Peyer's patch (tissue), 4 donors: ENCODE measurements around the gene GAS7. TPM values are rescaled to one million over a fixed set of nuclear protein-coding genes. Genes with fewer than 3 reads are reported as not detected.

ENCODE experiments used
- DNase-seq, 3 donors: peaks; one replicate each; pipeline ENCODE4 v3.0.0-alpha.2; 2017 to 2019
- H3K27ac ChIP-seq, 4 donors: fragments of 200-600 bp; sonication (generic); one replicate each; pipeline ENCODE4 v1.5.1; 2016 to 2019
- H3K27me3 ChIP-seq, 2 donors: fragments of 200-600 bp; sonication (generic); one replicate each; pipeline ENCODE4 v1.5.1; 2019
- H3K36me3 ChIP-seq, 3 donors: fragments of 200-600 bp; sonication (generic); one replicate each; pipeline ENCODE4 v1.5.1; 2016 to 2019
- H3K4me1 ChIP-seq, 4 donors: fragments of 200-600 bp; sonication (generic); one replicate each; pipeline ENCODE4 v1.5.1; 2016 to 2019
- H3K4me3 ChIP-seq, 4 donors: fragments of 200-600 bp; sonication (generic); 1 replicate in 3 of 4; 2 replicates in 1 of 4; pipeline ENCODE4 v1.5.1; 2016 to 2019; ENCODE audit warnings: mild to moderate bottlenecking in 1 of 4
- H3K9me3 ChIP-seq, 4 donors: fragments of 200-600 bp; sonication (generic); one replicate each; pipeline ENCODE4 v1.5.1; 2016 to 2019; ENCODE audit warnings: mild to moderate bottlenecking in 1 of 4
- CTCF ChIP-seq, 6 experiments: fragments of 450-650 bp in 4 of 6; fragments of 200-600 bp in 2 of 6; sonication (generic) in 1 of 6; IDR thresholded peaks; one replicate each; pipeline ENCODE4 v1.5.1; 2017 to 2019; ENCODE audit warnings: antibody characterized with exemption in 6 of 6, mild to moderate bottlenecking in 3 of 6, moderate library complexity in 1 of 6
- POLR2A ChIP-seq, 2 donors: fragments of 450-650 bp; IDR thresholded peaks; one replicate each; pipeline ENCODE4 v1.5.1; 2017; ENCODE audit warnings: antibody characterized with exemption in 2 of 2, mild to moderate bottlenecking in 2 of 2, moderate library complexity in 2 of 2
- total RNA-seq, 4 donors: library from RNA; depleted of rRNA; stranded (reverse); fragments of >200 nt; gene quantifications; one replicate each; pipeline ENCODE4 v1.1.0, GENCODE V29; 2016

The GAS7 gene
- total RNA-seq, 4 donors from 2014 or later: 6.8 to 104 (median 27.6) TPM

GRCh38 chr17:9976283-9977179, 221.9 kb downstream of the GAS7 start:
- Histone ChIP-seq H3K4me3 (no peak overlapping the region), H3K36me3 (no peaks in the 10 kb centered on the region), H3K4me1 (peaks cover 0 to 7% (median 0%) of the 10 kb centered on the region in 4 donors), H3K9me3 (no peaks in the 10 kb centered on the region), H3K27me3 (no peaks in the 10 kb centered on the region), H3K27ac (no peak overlapping the region)
- TF ChIP-seq CTCF (IDR thresholded peaks at IDR 0.05): no peak
- TF ChIP-seq POLR2A (IDR thresholded peaks at IDR 0.05): no peak
- DNase-seq: no peak

- Histone ChIP-seq H3K9me3 (no peaks in the 10 kb centered on the region), H3K36me3 (no peaks in the 10 kb centered on the region), H3K27me3 (no peaks in the 10 kb centered on the region), H3K4me3 (no peak overlapping the region), H3K4me1 (peaks cover 0 to 8% (median 0%) of the 10 kb centered on the region in 4 donors), H3K27ac (peak overlapping the region; percentile 7 to 63 (median 28))
- TF ChIP-seq POLR2A (IDR thresholded peaks at IDR 0.05) (no peak), CTCF (IDR thresholded peaks at IDR 0.05) (no peak)
- DNase-seq: no peak
These were observed 223.7 kb downstream of the GAS7 start for GRCh38 chr17:9974448-9975381.

GRCh38 chr17:9973669-9974447, 224.5 kb downstream of the GAS7 start:
- H3K36me3 ChIP-seq: no peaks in the 10 kb centered on the region
- TF ChIP-seq POLR2A (IDR thresholded peaks at IDR 0.05) (no peak), CTCF (IDR thresholded peaks at IDR 0.05) (no peak)
- H3K4me3 ChIP-seq: no peak overlapping the region
- no peak for DNase-seq
- H3K9me3 ChIP-seq: no peaks in the 10 kb centered on the region
- H3K27me3 ChIP-seq: no peaks in the 10 kb centered on the region
- H3K27ac ChIP-seq: peak overlapping the region; percentile 7 to 63 (median 28)
- H3K4me1 ChIP-seq: peaks cover 0 to 8% (median 0%) of the 10 kb centered on the region in 4 donors

GRCh38 chr17:9971991-9972390, 226.4 kb downstream of the GAS7 start:
- TF ChIP-seq POLR2A (IDR thresholded peaks at IDR 0.05): no peak
- no peak for TF ChIP-seq CTCF (IDR thresholded peaks at IDR 0.05)
- Histone ChIP-seq H3K4me3 (no peak overlapping the region), H3K27ac (no peak overlapping the region), H3K27me3 (no peaks in the 10 kb centered on the region), H3K36me3 (no peaks in the 10 kb centered on the region), H3K9me3 (no peaks in the 10 kb centered on the region), H3K4me1 (peaks cover 0 to 8% (median 0%) of the 10 kb centered on the region in 4 donors)
- DNase-seq: peak in 1 of 3 donors; percentile 62
